IMR-90 (cell line): ENCODE results near the gene KRT32. TPM values are rescaled to one million over a fixed set of nuclear protein-coding genes. Genes with fewer than 3 reads are reported as not detected.

Experiments
- MAZ ChIP-seq: IDR thresholded peaks from 2 replicates; pipeline ENCODE4 v1.6.1; 2012; ENCODE audit warnings: low read depth, mild to moderate bottlenecking, low read length, improper control_type of control experiment, moderate library complexity, borderline replicate concordance
- USF2 ChIP-seq: fragments of 150-350 bp; IDR thresholded peaks from 2 replicates; pipeline ENCODE4 v1.6.1; 2017; ENCODE audit warnings: mild to moderate bottlenecking, antibody characterized with exemption, low read length, low read depth
- microRNA-seq, 2 experiments: library from miRNA; stranded (forward) in 1 of 2; unstranded in 1 of 2; fragments of 10-50 nt in 1 of 2; fragments of <30 nt in 1 of 2; gene quantifications in 1 of 2; microRNA quantifications in 1 of 2; one replicate each; pipeline versions ENCODE3 to v1.1.0; 2013 to 2020; ENCODE audit not compliant: insufficient read depth in 1 of 2, insufficient read length in 1 of 2, unreplicated experiment in 1 of 2
- polyA plus RNA-seq, 3 experiments: library from polyadenylated mRNA; depleted of rRNA; stranded (reverse); fragments of >200 nt; gene quantifications; 2 replicates each; pipeline ENCODE4 v1.2.3, GENCODE V29; 2012; ENCODE audit warnings: low replicate concordance in 1 of 3
- small RNA-seq, 5 experiments: library from RNA; depleted of rRNA; stranded (forward); fragments of <200 nt; gene quantifications; one replicate each; pipeline ENCODE3, GENCODE V24; 2012
- total RNA-seq: library from RNA; depleted of rRNA; stranded (reverse); fragments of >200 nt; gene quantifications from 2 replicates; pipeline ENCODE4 v1.2.3, GENCODE V29; 2012; rRNA removed

KRT32 gene
- total and polyA plus RNA-seq, 2 of the 4 experiments (the other 2 are of a cell fraction) = 0.09 TPM; not detected in 1

GRCh38 chr17:41411072-41411840, 55.9 kb downstream of the KRT32 start (continued):
- no peak for TF ChIP-seq MAZ
- no peak for TF ChIP-seq USF2

Small RNA genes within 50 kb of the gene (microRNA-seq; reads per million reads assigned to microRNA genes)
- gene MIR6510 (ENCODE audit: unreplicated experiment) = not detected
- not detected for gene RNU2-32P (ENCODE audit: insufficient read depth, insufficient read length)

Small RNA genes within 50 kb of the gene (small RNA-seq; reads per million reads assigned to genes)
- 1.5 to 266 (median 6.9) reads per million in 5 experiments for gene RNU2-32P

Other genes starting within 250 kb of the KRT32 start
- not detected in 2 replicates for gene KRTAP9-2, start 240.7 kb downstream of the KRT32 start, total RNA-seq
- gene KRTAP9-2, start 240.7 kb downstream of the KRT32 start, polyA plus RNA-seq (2012; rRNA removed) = not detected in 2 replicates
- gene KRTAP9-3, start 234.9 kb downstream of the KRT32 start, total RNA-seq = not detected in 2 replicates
- not detected in 2 replicates for gene KRTAP9-3, start 234.9 kb downstream of the KRT32 start, polyA plus RNA-seq (2012; rRNA removed)
- not detected in 2 replicates for gene KRTAP9-8, start 229.4 kb downstream of the KRT32 start, total RNA-seq
- not detected in 2 replicates for gene KRTAP9-8, start 229.4 kb downstream of the KRT32 start, polyA plus RNA-seq (2012; rRNA removed)
- not detected in 2 replicates for gene KRTAP9-4, start 217.7 kb downstream of the KRT32 start, total RNA-seq
- not detected in 2 replicates for gene KRTAP9-4, start 217.7 kb downstream of the KRT32 start, polyA plus RNA-seq (2012; rRNA removed)
- gene KRTAP9-9, start 212.0 kb downstream of the KRT32 start, total RNA-seq = not detected in 2 replicates
- not detected in 2 replicates for gene KRTAP9-9, start 212.0 kb downstream of the KRT32 start, polyA plus RNA-seq (2012; rRNA removed)
- not detected in 2 replicates for gene KRTAP9-6, start 202.0 kb downstream of the KRT32 start, total RNA-seq
- not detected in 2 replicates for gene KRTAP9-6, start 202.0 kb downstream of the KRT32 start, polyA plus RNA-seq (2012; rRNA removed)
- not detected in 2 replicates for gene KRTAP9-7, start 191.7 kb downstream of the KRT32 start, total RNA-seq
- not detected in 2 replicates for gene KRTAP9-7, start 191.7 kb downstream of the KRT32 start, polyA plus RNA-seq (2012; rRNA removed)
- not detected in 2 replicates for gene KRTAP29-1, start 164.5 kb downstream of the KRT32 start, total RNA-seq
- not detected in 2 replicates for gene KRTAP29-1, start 164.5 kb downstream of the KRT32 start, polyA plus RNA-seq (2012; rRNA removed)
- gene KRTAP16-1, start 158.1 kb downstream of the KRT32 start, total RNA-seq = not detected in 2 replicates
- gene KRTAP16-1, start 158.1 kb downstream of the KRT32 start, polyA plus RNA-seq (2012; rRNA removed) = not detected in 2 replicates
- not detected in 2 replicates for gene KRTAP17-1, start 151.7 kb downstream of the KRT32 start, total RNA-seq
- not detected in 2 replicates for gene KRTAP17-1, start 151.7 kb downstream of the KRT32 start, polyA plus RNA-seq (2012; rRNA removed)
- not detected in 2 replicates for gene KRT33A, start 116.6 kb downstream of the KRT32 start, total RNA-seq
- not detected in 2 replicates for gene KRT33A, start 116.6 kb downstream of the KRT32 start, polyA plus RNA-seq (2012; rRNA removed)
- gene KRT33B, start 97.6 kb downstream of the KRT32 start, total RNA-seq = 0.18 and 0.28 TPM in 2 replicates
- gene KRT33B, start 97.6 kb downstream of the KRT32 start, polyA plus RNA-seq (2012; rRNA removed) = 0.14 and 0.22 TPM in 2 replicates
- 3.6 and 3.9 TPM in 2 replicates for gene KRT34, start 85.1 kb downstream of the KRT32 start, total RNA-seq
- 3.4 and 4.2 TPM in 2 replicates for gene KRT34, start 85.1 kb downstream of the KRT32 start, polyA plus RNA-seq (2012; rRNA removed)
- not detected in 2 replicates for gene KRT31, start 69.8 kb downstream of the KRT32 start, total RNA-seq
- 0.05 TPM in 1 of 2 replicates, not detected in the other for gene KRT31, start 69.8 kb downstream of the KRT32 start, polyA plus RNA-seq (2012; rRNA removed)
- not detected in 2 replicates for gene KRT37, start 42.8 kb downstream of the KRT32 start, total RNA-seq
- gene KRT37, start 42.8 kb downstream of the KRT32 start, polyA plus RNA-seq (2012; rRNA removed) = not detected in 2 replicates
- gene KRT38, start 26.4 kb downstream of the KRT32 start, total RNA-seq = not detected in 2 replicates
- gene KRT38, start 26.4 kb downstream of the KRT32 start, polyA plus RNA-seq (2012; rRNA removed) = 0.04 and 0.09 TPM in 2 replicates
- gene KRT35, start 13.8 kb upstream of the KRT32 start, total RNA-seq = not detected in 2 replicates
- gene KRT35, start 13.8 kb upstream of the KRT32 start, polyA plus RNA-seq (2012; rRNA removed) = not detected in 2 replicates
- not detected in 2 replicates for gene KRT36, start 22.5 kb upstream of the KRT32 start, total RNA-seq
- gene KRT36, start 22.5 kb upstream of the KRT32 start, polyA plus RNA-seq (2012; rRNA removed) = not detected in 2 replicates
- 0.18 and 0.28 TPM in 2 replicates for gene KRT13, start 38.2 kb upstream of the KRT32 start, total RNA-seq
- gene KRT13, start 38.2 kb upstream of the KRT32 start, polyA plus RNA-seq (2012; rRNA removed) = 0.56 and 0.60 TPM in 2 replicates
- gene KRT15, start 51.5 kb upstream of the KRT32 start, total RNA-seq = 2.9 and 3.6 TPM in 2 replicates
- 5.3 and 7.6 TPM in 2 replicates for gene KRT15, start 51.5 kb upstream of the KRT32 start, polyA plus RNA-seq (2012; rRNA removed)
- 14.7 and 18.1 TPM in 2 replicates for gene KRT19, start 60.9 kb upstream of the KRT32 start, total RNA-seq
- 12.0 and 12.5 TPM in 2 replicates for gene KRT19, start 60.9 kb upstream of the KRT32 start, polyA plus RNA-seq (2012; rRNA removed)
- not detected in 2 replicates for gene KRT9, start 104.7 kb upstream of the KRT32 start, total RNA-seq
- not detected in 2 replicates for gene KRT9, start 104.7 kb upstream of the KRT32 start, polyA plus RNA-seq (2012; rRNA removed)
- gene KRT14, start 119.5 kb upstream of the KRT32 start, total RNA-seq = not detected in 2 replicates
- gene KRT14, start 119.5 kb upstream of the KRT32 start, polyA plus RNA-seq (2012; rRNA removed) = not detected in 2 replicates
- not detected in 2 replicates for gene KRT16, start 145.4 kb upstream of the KRT32 start, total RNA-seq
- not detected in 2 replicates for gene KRT16, start 145.4 kb upstream of the KRT32 start, polyA plus RNA-seq (2012; rRNA removed)
- 2.5 TPM in 2 replicates for gene KRT17, start 157.2 kb upstream of the KRT32 start, total RNA-seq
- 4.6 and 5.3 TPM in 2 replicates for gene KRT17, start 157.2 kb upstream of the KRT32 start, polyA plus RNA-seq (2012; rRNA removed)
- 89.4 and 102 TPM in 2 replicates for gene EIF1, start 221.5 kb upstream of the KRT32 start, total RNA-seq
- gene EIF1, start 221.5 kb upstream of the KRT32 start, polyA plus RNA-seq (2012; rRNA removed) = 381 and 388 TPM in 2 replicates
- not detected in 2 replicates for gene GAST, start 244.9 kb upstream of the KRT32 start, total RNA-seq
- gene GAST, start 244.9 kb upstream of the KRT32 start, polyA plus RNA-seq (2012; rRNA removed) = not detected in 2 replicates